Neural crest cell (in vitro differentiated cells): ENCODE measurements around the gene GALNT6. TPM values are rescaled to one million over a fixed set of nuclear protein-coding genes. Genes with fewer than 3 reads are reported as not detected.

Source experiments
- DNase-seq: peaks from one replicate; pipeline ENCODE4 v3.0.0; 2021; ENCODE audit warnings: low read depth, mixed read lengths, low spot score
- H3K27ac Mint-ChIP-seq: one replicate; pipeline ENCODE4 v1.8.0; 2021; ENCODE audit warnings: mild to moderate bottlenecking, mixed read lengths; ENCODE audit not compliant: unreplicated experiment
- H3K27me3 Mint-ChIP-seq: 2 replicates; pipeline ENCODE4 v1.8.0; 2021; ENCODE audit warnings: low read depth, mild to moderate bottlenecking, mixed read lengths
- H3K36me3 Mint-ChIP-seq: 2 replicates; pipeline ENCODE4 v1.8.0; 2021; ENCODE audit warnings: low read depth, mild to moderate bottlenecking, mixed read lengths
- H3K4me1 Mint-ChIP-seq: 2 replicates; pipeline ENCODE4 v1.8.0; 2021; ENCODE audit warnings: mixed read lengths
- H3K4me3 Mint-ChIP-seq: one replicate; pipeline ENCODE4 v1.8.0; 2021; ENCODE audit warnings: mild to moderate bottlenecking, mixed read lengths
- H3K9me3 Mint-ChIP-seq: 2 replicates; pipeline ENCODE4 v1.8.0; 2021; ENCODE audit warnings: mixed read lengths
- total RNA-seq: library from RNA; stranded (reverse); gene quantifications from 2 replicates; pipeline ENCODE4 v1.2.1, GENCODE V29; 2021
- TF ChIP-seq, protein P1 (sequence below): fragments of 200-600 bp; sonication (generic); conservative IDR thresholded peaks from 2 replicates; pipeline ENCODE4 v1.5.0; 2021; ENCODE audit warnings: antibody characterized with exemption, mild to moderate bottlenecking

GALNT6 gene
- total RNA-seq, 1 donor from 2014 or later: 0.09 TPM

- no peak overlapping the region for H3K4me3 Mint-ChIP-seq
Measured at GRCh38 chr12:51404627-51405026, 13.4 kb upstream of the GALNT6 start.

DNA sequence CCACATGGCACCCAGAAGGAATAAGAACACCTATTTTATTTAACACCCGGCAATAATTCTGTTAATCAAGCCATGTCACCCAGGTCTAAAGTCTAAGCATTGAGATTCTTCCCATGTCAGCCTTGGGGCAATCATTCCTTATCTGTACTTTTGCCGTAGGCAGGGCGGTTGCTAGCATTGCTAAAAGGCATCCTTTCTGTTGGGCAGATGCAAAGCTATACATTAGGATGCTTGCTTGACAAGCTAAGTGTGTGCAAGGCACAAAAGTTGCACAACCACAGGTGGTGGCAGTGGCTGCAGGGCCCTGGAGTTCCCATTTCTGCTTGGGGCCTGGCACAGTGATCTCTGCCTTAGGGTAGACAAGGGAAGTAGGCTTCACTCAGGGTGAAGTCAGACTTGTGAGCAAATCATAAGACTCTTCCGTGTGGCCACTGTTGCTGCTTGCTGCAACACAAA lies 12.5 kb upstream of the GALNT6 start:
- H3K27ac Mint-ChIP-seq: no peak overlapping the region
- DNase-seq: no peak
- H3K4me1 Mint-ChIP-seq: no peaks in the 10 kb centered on the region
- H3K27me3 Mint-ChIP-seq: peaks cover 3% of the 10 kb centered on the region
- no peak overlapping the region for H3K4me3 Mint-ChIP-seq
- TF ChIP-seq, protein P1, sequence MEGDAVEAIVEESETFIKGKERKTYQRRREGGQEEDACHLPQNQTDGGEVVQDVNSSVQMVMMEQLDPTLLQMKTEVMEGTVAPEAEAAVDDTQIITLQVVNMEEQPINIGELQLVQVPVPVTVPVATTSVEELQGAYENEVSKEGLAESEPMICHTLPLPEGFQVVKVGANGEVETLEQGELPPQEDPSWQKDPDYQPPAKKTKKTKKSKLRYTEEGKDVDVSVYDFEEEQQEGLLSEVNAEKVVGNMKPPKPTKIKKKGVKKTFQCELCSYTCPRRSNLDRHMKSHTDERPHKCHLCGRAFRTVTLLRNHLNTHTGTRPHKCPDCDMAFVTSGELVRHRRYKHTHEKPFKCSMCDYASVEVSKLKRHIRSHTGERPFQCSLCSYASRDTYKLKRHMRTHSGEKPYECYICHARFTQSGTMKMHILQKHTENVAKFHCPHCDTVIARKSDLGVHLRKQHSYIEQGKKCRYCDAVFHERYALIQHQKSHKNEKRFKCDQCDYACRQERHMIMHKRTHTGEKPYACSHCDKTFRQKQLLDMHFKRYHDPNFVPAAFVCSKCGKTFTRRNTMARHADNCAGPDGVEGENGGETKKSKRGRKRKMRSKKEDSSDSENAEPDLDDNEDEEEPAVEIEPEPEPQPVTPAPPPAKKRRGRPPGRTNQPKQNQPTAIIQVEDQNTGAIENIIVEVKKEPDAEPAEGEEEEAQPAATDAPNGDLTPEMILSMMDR: no peak
- no peaks in the 10 kb centered on the region for H3K36me3 Mint-ChIP-seq
- H3K9me3 Mint-ChIP-seq: no peaks in the 10 kb centered on the region

More at GRCh38 chr12:51404627-51405026, 13.4 kb upstream of the GALNT6 start:
- DNase-seq: no peak
- Mint-ChIP-seq H3K36me3 (no peaks in the 10 kb centered on the region), H3K27me3 (no peaks in the 10 kb centered on the region), H3K4me1 (no peaks in the 10 kb centered on the region), H3K9me3 (no peaks in the 10 kb centered on the region), H3K27ac (no peak overlapping the region)
- TF ChIP-seq, protein P1: no peak

DNA sequence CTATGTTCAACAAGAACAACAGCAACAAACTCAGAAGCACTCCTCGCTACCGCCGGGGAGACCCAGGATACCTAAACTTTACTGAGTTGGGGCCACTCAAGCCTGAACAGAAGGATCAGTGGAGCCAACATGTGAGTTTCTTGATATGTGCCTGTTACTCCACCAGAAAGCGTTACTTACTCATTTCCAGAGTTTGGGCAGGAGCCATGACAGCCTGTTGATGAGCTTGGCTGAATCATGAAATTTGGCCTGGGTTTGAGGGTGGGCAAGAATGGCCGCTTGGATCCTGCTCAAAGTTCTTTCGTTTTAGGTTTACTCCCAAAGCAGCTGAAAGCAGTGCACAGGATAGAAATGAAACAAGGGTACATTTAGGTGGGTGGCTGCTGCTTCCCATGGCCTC lies 12.0 kb upstream of the GALNT6 start:
- Mint-ChIP-seq H3K4me1 (no peaks in the 10 kb centered on the region), H3K27ac (no peak overlapping the region), H3K36me3 (no peaks in the 10 kb centered on the region), H3K4me3 (no peak overlapping the region), H3K9me3 (no peaks in the 10 kb centered on the region), H3K27me3 (peaks cover 4% of the 10 kb centered on the region)
- no peak for DNase-seq
- TF ChIP-seq, protein P1: no peak

DNA sequence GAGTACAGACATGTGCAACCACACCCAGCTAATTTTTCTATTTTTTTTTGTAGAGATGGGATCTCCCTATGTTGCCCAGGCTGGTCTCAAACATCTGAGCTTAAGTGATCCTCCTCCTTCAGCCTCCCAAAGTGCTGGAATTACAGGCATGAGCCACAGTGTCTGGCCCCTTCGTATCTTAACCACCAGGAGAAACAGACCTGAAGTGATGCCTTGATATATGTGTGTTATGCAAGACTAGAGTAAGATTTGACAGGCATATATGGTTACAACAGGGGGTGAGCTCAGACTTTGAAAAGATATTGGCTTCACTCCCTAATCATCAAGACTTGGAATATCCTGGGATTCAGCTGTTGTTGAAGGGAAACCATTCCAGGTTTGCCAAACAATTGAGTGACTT lies 10.7 kb upstream of the GALNT6 start:
- H3K27ac Mint-ChIP-seq: no peak overlapping the region
- DNase-seq: no peak
- no peaks in the 10 kb centered on the region for H3K9me3 Mint-ChIP-seq
- no peaks in the 10 kb centered on the region for H3K36me3 Mint-ChIP-seq
- TF ChIP-seq, protein P1: no peak
- H3K4me1 Mint-ChIP-seq: no peaks in the 10 kb centered on the region
- H3K27me3 Mint-ChIP-seq: peaks cover 8% of the 10 kb centered on the region
- H3K4me3 Mint-ChIP-seq: no peak overlapping the region

DNA sequence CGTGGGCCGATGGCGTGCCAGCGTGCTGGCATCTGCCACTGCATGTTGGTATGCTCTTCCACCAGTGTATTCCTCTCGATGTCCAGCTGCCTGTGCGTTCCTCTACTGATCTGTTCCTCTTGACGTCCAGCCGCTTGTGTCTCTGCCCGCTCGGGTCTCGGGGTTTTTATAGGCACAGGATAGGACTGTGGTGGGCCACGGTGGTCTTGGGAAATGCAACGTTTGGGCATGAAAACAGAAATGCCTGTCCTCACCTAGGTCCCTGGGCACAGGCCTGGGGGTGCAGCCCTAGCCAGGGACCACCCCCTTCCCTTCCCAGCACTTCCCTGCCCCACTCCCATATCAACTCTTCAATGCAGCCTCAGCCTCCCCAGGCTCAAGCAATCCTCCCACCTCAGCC lies 10.3 kb upstream of the GALNT6 start:
- Mint-ChIP-seq H3K4me1 (no peaks in the 10 kb centered on the region), H3K4me3 (no peak overlapping the region), H3K27me3 (peaks cover 8% of the 10 kb centered on the region)

More for the DNA sequence above, 10.3 kb upstream of the GALNT6 start:
- TF ChIP-seq, protein P1: no peak
- Mint-ChIP-seq H3K36me3 (no peaks in the 10 kb centered on the region), H3K9me3 (no peaks in the 10 kb centered on the region), H3K27ac (no peak overlapping the region)
- DNase-seq: no peak
